MM.1S (cell line): ENCODE data around the gene KIAA0040.

ENCODE experiments used
- DNase-seq: peaks from one replicate; pipeline ENCODE4 v3.0.0-alpha.2; 2015
- H2AFZ ChIP-seq: fragments of 300-600 bp; sonication (generic); 2 replicates; pipeline ENCODE4 v1.6.0; 2016; ENCODE audit warnings: antibody characterized with exemption, low read length
- H3F3A ChIP-seq: fragments of 300-600 bp; sonication (generic); 2 replicates; pipeline ENCODE4 v1.6.1; 2016; ENCODE audit warnings: mild to moderate bottlenecking, antibody characterized with exemption, low read length, moderate library complexity, mixed read lengths; ENCODE audit not compliant: insufficient read depth
- H3K27ac ChIP-seq: fragments of 300-600 bp; sonication (generic); 2 replicates; pipeline ENCODE4 v1.5.1; 2016; ENCODE audit warnings: mild to moderate bottlenecking, low read length
- H3K27me3 ChIP-seq: fragments of 300-600 bp; sonication (generic); replicated peaks from 2 replicates; pipeline ENCODE4 v1.6.0; 2016; ENCODE audit warnings: low read length; ENCODE audit not compliant: insufficient read depth
- H3K36me3 ChIP-seq: fragments of 300-600 bp; sonication (generic); replicated peaks from 2 replicates; pipeline ENCODE4 v1.6.1; 2016; ENCODE audit warnings: mild to moderate bottlenecking, low read length, mixed read lengths; ENCODE audit not compliant: insufficient read depth
- H3K4me1 ChIP-seq: fragments of 300-600 bp; sonication (generic); 2 replicates; pipeline ENCODE4 v1.6.1; 2016; ENCODE audit warnings: low read length, mixed read lengths
- H3K4me2 ChIP-seq: fragments of 300-600 bp; sonication (generic); 2 replicates; pipeline ENCODE4 v1.6.0; 2016; ENCODE audit warnings: low read depth, low read length
- H3K4me3 ChIP-seq: fragments of 300-600 bp; sonication (generic); 2 replicates; pipeline ENCODE4 v1.5.1; 2016; ENCODE audit warnings: low read length, mixed read lengths
- H3K79me2 ChIP-seq: fragments of 300-600 bp; sonication (generic); 2 replicates; pipeline ENCODE4 v1.6.1; 2016; ENCODE audit warnings: mixed run types, low read length, mixed read lengths
- H3K9ac ChIP-seq: fragments of 300-600 bp; sonication (generic); 2 replicates; pipeline ENCODE4 v1.6.1; 2016; ENCODE audit warnings: low read length, mixed read lengths
- H3K9me2 ChIP-seq: fragments of 300-600 bp; sonication (generic); replicated peaks from 2 replicates; pipeline ENCODE4 v1.6.1; 2016; ENCODE audit warnings: mild to moderate bottlenecking, low read length, mixed read lengths; ENCODE audit not compliant: insufficient read depth
- H3K9me3 ChIP-seq: fragments of 300-600 bp; sonication (generic); replicated peaks from 2 replicates; pipeline ENCODE4 v1.6.1; 2016; ENCODE audit warnings: mild to moderate bottlenecking, low read length, mixed read lengths; ENCODE audit not compliant: insufficient read depth
- H4K20me1 ChIP-seq: fragments of 300-600 bp; sonication (generic); 2 replicates; pipeline ENCODE4 v1.6.1; 2016; ENCODE audit warnings: mild to moderate bottlenecking, low read length, moderate library complexity, mixed read lengths; ENCODE audit not compliant: insufficient read depth
- CTCF ChIP-seq: fragments of 300-600 bp; sonication (generic); IDR thresholded peaks from 2 replicates; pipeline ENCODE4 v1.5.1; 2016; ENCODE audit warnings: antibody characterized with exemption, low read length, mixed read lengths
- EZH2 ChIP-seq: fragments of 300-600 bp; sonication (generic); optimal IDR thresholded peaks from 2 replicates; pipeline ENCODE3; 2017; ENCODE audit warnings: low read depth, mild to moderate bottlenecking, antibody characterized with exemption, low read length, mixed read lengths
- EZH2phosphoT487 ChIP-seq: fragments of 300-600 bp; sonication (generic); IDR thresholded peaks from 2 replicates; pipeline ENCODE4 v1.6.1; 2018; ENCODE audit warnings: antibody characterized with exemption, low read length

Gene KIAA0040

DNA sequence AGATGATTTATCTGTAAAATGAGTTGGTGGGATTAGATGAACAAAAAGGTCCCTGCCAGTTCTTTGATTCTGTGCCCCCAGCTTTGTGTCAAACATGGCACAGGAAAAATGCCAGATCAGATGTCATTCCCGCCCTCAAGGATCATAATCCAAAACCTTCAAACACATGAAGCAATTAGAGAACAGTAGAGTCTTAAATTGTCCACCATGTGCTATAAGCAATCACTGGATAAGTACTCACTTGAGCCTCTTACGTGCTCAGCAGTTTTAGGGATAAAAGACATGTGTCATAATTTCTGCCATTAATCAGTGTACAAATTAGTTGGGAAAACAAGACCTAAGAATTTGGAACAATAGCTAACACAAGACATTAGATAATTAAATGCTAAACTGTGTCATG, 15.4 kb upstream of the KIAA0040 start:
- Histone ChIP-seq H2AFZ (peak overlapping the region; percentile 67), H3K79me2 (no peaks in the 10 kb centered on the region), H3K9ac (no peak overlapping the region; the same call in 1 of the 2 replicates), H3K9me3 (no peaks in the 10 kb centered on the region), H3K9me2 (no peaks in the 10 kb centered on the region), H3K27ac (peak overlapping the region; percentile 88), H3K27me3 (no peaks in the 10 kb centered on the region), H4K20me1 (no peaks in the 10 kb centered on the region), H3K4me2 (peak overlapping the region; percentile 88), H3K36me3 (no peaks in the 10 kb centered on the region), H3F3A (peaks cover 42% of the 10 kb centered on the region), H3K4me3 (peak overlapping the region; percentile 34; the same call in 1 of the 2 replicates), H3K4me1 (peaks cover 53% of the 10 kb centered on the region)
- no peak for DNase-seq
- TF ChIP-seq CTCF (no peak), EZH2 (no peak), EZH2phosphoT487 (no peak)

- no peaks in the 10 kb centered on the region for H3K9me2 ChIP-seq
- H3K27ac ChIP-seq: no peak overlapping the region
- no peak overlapping the region for H2AFZ ChIP-seq
- H3K79me2 ChIP-seq: no peaks in the 10 kb centered on the region
- no peaks in the 10 kb centered on the region for H4K20me1 ChIP-seq
- no peaks in the 10 kb centered on the region for H3K27me3 ChIP-seq
- no peak overlapping the region for H3K9ac ChIP-seq
- DNase-seq: no peak
- H3K9me3 ChIP-seq: no peaks in the 10 kb centered on the region
- TF ChIP-seq EZH2 (no peak), CTCF (no peak), EZH2phosphoT487 (no peak)
- H3K36me3 ChIP-seq: no peaks in the 10 kb centered on the region
- peaks cover 45% of the 10 kb centered on the region for H3K4me1 ChIP-seq
- H3K4me3 ChIP-seq: no peak overlapping the region
- no peak overlapping the region for H3K4me2 ChIP-seq
- H3F3A ChIP-seq: peaks cover 39% of the 10 kb centered on the region
Observed at GRCh38 chr1:175206687-175207086, 14.1 kb upstream of the KIAA0040 start.

DNA sequence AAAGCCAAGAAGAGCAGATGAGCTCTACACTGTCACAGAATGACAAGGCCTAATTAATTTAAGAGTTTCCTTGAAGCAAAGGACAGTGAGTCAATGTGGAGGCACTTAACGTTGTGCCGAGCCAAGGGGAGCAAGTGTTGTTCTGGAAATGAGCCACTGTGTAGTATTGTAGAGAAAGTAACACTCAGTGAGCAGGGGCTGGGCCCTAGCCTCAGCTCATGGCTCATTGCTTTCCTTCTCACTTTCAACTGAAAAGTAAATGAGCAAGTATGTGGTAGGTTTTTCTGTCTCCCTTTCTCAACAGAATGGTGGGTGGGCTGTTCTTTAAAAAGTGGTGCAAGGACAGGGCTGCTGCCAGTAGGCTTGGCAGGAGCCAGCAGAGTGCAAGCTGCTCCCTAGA, 11.8 kb upstream of the KIAA0040 start:
- DNase-seq: no peak
- H3K36me3 ChIP-seq: no peaks in the 10 kb centered on the region
- peaks cover 29% of the 10 kb centered on the region for H3K4me1 ChIP-seq
- H3F3A ChIP-seq: peaks cover 23% of the 10 kb centered on the region
- H4K20me1 ChIP-seq: no peaks in the 10 kb centered on the region
- H3K79me2 ChIP-seq: no peaks in the 10 kb centered on the region
- H3K9me2 ChIP-seq: no peaks in the 10 kb centered on the region
- no peak for TF ChIP-seq CTCF
- no peak for TF ChIP-seq EZH2phosphoT487
- TF ChIP-seq EZH2: no peak
- no peak overlapping the region for H3K27ac ChIP-seq
- H2AFZ ChIP-seq: 0 out of 2 replicates have a peak overlapping the region, but pooled peaks have one; percentile 13
- no peak overlapping the region for H3K4me3 ChIP-seq
- no peaks in the 10 kb centered on the region for H3K27me3 ChIP-seq
- no peaks in the 10 kb centered on the region for H3K9me3 ChIP-seq
- H3K4me2 ChIP-seq: no peak overlapping the region
- no peak overlapping the region for H3K9ac ChIP-seq
